SK-N-MC (cell line): Measurements from ENCODE around the gene RNU1-3.
"Not testable (repeated sequence)": the region's sequence is repeated elsewhere in the genome, so short reads cannot be mapped to it uniquely, and the experiment has no call there.

ENCODE experiments used
- EZH2 ChIP-seq: fragments of 200-600 bp; sonication (generic); IDR thresholded peaks from one replicate; pipeline ENCODE4 v1.6.1; 2017; ENCODE audit warnings: antibody characterized with exemption
- POLR2AphosphoS5 ChIP-seq: IDR thresholded peaks from 2 replicates; pipeline ENCODE4 v1.6.1; 2012; ENCODE audit warnings: mild to moderate bottlenecking, low read depth, low read length, borderline replicate concordance

DNA sequence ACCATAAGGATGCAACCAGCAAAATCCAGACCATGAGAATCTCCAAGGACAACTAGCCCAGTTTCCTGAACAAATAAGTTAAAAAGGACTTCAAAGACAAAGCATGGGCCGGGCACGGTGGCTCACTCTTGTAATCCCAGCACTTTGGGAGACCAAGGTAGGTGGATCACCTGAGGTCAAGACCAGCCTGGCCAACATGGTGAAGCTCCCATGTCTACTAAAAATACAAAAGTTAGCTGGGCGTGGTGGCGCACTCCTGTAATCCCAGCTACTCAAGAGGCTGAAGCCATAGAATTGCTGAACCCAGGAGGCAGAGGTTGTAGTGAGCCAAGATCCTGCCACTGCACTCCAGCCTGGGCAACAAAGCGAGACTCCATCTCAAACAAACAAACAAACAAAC, 30.8 kb downstream of the RNU1-3 start:
- not testable (repeated sequence) for TF ChIP-seq POLR2AphosphoS5, EZH2
